OCI-LY3 (cell line): ENCODE measurements around the gene ZNF143.

Source experiments
- H2AFZ ChIP-seq: fragments of 200-600, 300-600 bp; shearing (Covaris generic); 2 replicates; pipeline ENCODE4 v1.6.0; 2014; ENCODE audit warnings: antibody characterized with exemption, low read depth, low read length
- H3K27ac ChIP-seq: fragments of 200-600, 300-600 bp; sonication (generic); 2 replicates; pipeline ENCODE4 v1.5.1; 2014; ENCODE audit warnings: mild to moderate bottlenecking, low read length, moderate library complexity, mixed read lengths
- H3K27me3 ChIP-seq: fragments of 200-600, 300-600 bp; sonication (generic); 2 replicates; pipeline ENCODE4 v1.6.1; 2014; ENCODE audit warnings: low read depth, low read length, mixed read lengths
- H3K36me3 ChIP-seq: fragments of 200-600, 300-600 bp; sonication (generic); replicated peaks from 2 replicates; pipeline ENCODE3; 2014; ENCODE audit warnings: low read depth, low read length, mixed read lengths
- H3K4me1 ChIP-seq: fragments of 300-600, 200-600 bp; sonication (generic); 2 replicates; pipeline ENCODE4 v1.6.1; 2014; ENCODE audit warnings: low read length, mixed read lengths
- H3K4me2 ChIP-seq: fragments of 200-600, 300-600 bp; sonication (generic); 2 replicates; pipeline ENCODE4 v1.6.1; 2014; ENCODE audit warnings: low read length, mixed read lengths
- H3K4me3 ChIP-seq: fragments of 300-600, 200-600 bp; sonication (generic); 2 replicates; pipeline ENCODE4 v1.5.1; 2014; ENCODE audit warnings: antibody characterized with exemption, mild to moderate bottlenecking, low read length, moderate library complexity
- H3K79me2 ChIP-seq: fragments of 300-600, 200-600 bp; shearing (Covaris generic); 2 replicates; pipeline ENCODE4 v1.6.1; 2014; ENCODE audit warnings: mild to moderate bottlenecking, low read length, mixed read lengths
- H3K9ac ChIP-seq: fragments of 300-600, 200-600 bp; shearing (Covaris generic); 2 replicates; pipeline ENCODE4 v1.6.0; 2014; ENCODE audit warnings: mild to moderate bottlenecking, low read length, moderate library complexity
- H3K9me3 ChIP-seq: fragments of 200-600, 300-600 bp; shearing (Covaris generic); 2 replicates; pipeline ENCODE4 v1.6.1; 2014; ENCODE audit warnings: low read length, mixed read lengths; ENCODE audit not compliant: insufficient read depth
- H4K20me1 ChIP-seq: fragments of 200-600, 300-600 bp; sonication (generic); 2 replicates; pipeline ENCODE4 v1.6.1; 2016; ENCODE audit warnings: low read length, mixed read lengths; ENCODE audit not compliant: insufficient read depth
- CTCF ChIP-seq: fragments of 200-600, 300-600 bp; sonication (generic); IDR thresholded peaks from 2 replicates; pipeline ENCODE4 v1.5.1; 2014; ENCODE audit warnings: antibody characterized with exemption, low read length, low read depth
- EZH2phosphoT487 ChIP-seq: fragments of 200-600 bp; shearing (Covaris generic); IDR thresholded peaks from 2 replicates; pipeline ENCODE4 v1.6.1; 2018; ENCODE audit warnings: antibody characterized with exemption, mixed run types, low read depth

The ZNF143 gene

DNA sequence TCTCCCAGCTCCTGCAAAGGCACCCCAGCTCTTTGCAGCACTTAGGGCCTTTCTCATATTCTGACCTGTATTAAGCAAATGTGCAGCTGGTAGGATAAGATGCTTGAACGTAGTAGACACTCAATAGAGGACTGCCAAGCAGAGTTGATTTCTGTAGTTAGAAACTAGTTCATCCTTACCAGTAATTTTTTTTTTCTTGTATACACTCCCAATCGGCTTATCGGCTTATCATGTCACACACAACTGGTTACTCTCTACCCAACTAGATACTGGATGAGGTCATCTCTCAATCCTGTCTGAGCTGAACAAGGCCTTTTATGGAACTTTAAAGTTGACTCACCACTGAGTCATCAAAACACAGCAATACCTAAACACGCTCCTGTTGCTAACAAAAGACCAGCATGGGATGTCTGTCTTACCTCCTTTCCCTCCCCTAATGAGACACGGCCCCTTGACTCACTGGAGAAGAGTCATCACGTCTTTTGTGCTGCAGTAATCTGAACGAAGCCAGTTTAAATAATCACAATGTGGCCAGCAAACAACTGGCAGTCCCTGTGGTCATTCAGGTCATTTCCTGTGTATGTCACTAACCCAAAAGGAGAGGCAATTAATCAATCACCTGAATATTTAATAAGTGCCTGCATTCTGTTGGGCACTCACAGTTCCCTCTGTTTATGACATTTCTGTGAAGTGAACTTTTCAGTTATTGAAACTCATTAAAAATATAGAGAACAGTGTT, 105.2 kb downstream of the ZNF143 start:
- Histone ChIP-seq H3K27me3 (no peaks in the 10 kb centered on the region), H4K20me1 (no peaks in the 10 kb centered on the region), H2AFZ (peak overlapping the region; percentile 87), H3K4me2 (peak overlapping the region; percentile 71), H3K9ac (peak overlapping the region; percentile 40), H3K27ac (peak overlapping the region; percentile 58), H3K4me3 (peak overlapping the region; percentile 53), H3K4me1 (peaks cover 48% of the 10 kb centered on the region), H3K36me3 (no peaks in the 10 kb centered on the region), H3K9me3 (peaks cover 4% of the 10 kb centered on the region; the same call in 1 of the 2 replicates), H3K79me2 (no peaks in the 10 kb centered on the region)
- TF ChIP-seq EZH2phosphoT487, result no peak
- TF ChIP-seq CTCF, result no peak

GRCh38 chr11:9566561-9567063, 105.8 kb downstream of the ZNF143 start:
- peak overlapping the region; percentile 71 for H3K4me2 ChIP-seq
- H4K20me1 ChIP-seq, result no peaks in the 10 kb centered on the region
- no peak for TF ChIP-seq EZH2phosphoT487
- TF ChIP-seq CTCF, result no peak
- H3K4me1 ChIP-seq, result peaks cover 54% of the 10 kb centered on the region
- H3K9ac ChIP-seq, result peak overlapping the region; percentile 40
- H2AFZ ChIP-seq, result peak overlapping the region; percentile 87; the same call in 1 of the 2 replicates
- H3K79me2 ChIP-seq, result no peaks in the 10 kb centered on the region
- peak overlapping the region; percentile 53; the same call in 1 of the 2 replicates for H3K4me3 ChIP-seq
- peak overlapping the region; percentile 58 for H3K27ac ChIP-seq
- no peaks in the 10 kb centered on the region for H3K9me3 ChIP-seq
- no peaks in the 10 kb centered on the region for H3K36me3 ChIP-seq
- no peaks in the 10 kb centered on the region for H3K27me3 ChIP-seq

- Histone ChIP-seq H3K9ac (no peak overlapping the region), H4K20me1 (no peaks in the 10 kb centered on the region), H3K27me3 (no peaks in the 10 kb centered on the region), H3K4me3 (no peak overlapping the region), H3K27ac (no peak overlapping the region), H3K9me3 (no peaks in the 10 kb centered on the region), H2AFZ (no peak overlapping the region), H3K79me2 (no peaks in the 10 kb centered on the region), H3K36me3 (no peaks in the 10 kb centered on the region), H3K4me2 (no peak overlapping the region), H3K4me1 (peaks cover 62% of the 10 kb centered on the region)
- TF ChIP-seq CTCF, result no peak
- no peak for TF ChIP-seq EZH2phosphoT487
Measured at GRCh38 chr11:9567401-9567800, 106.6 kb downstream of the ZNF143 start.

- Histone ChIP-seq H3K36me3 (no peaks in the 10 kb centered on the region), H3K4me3 (no peak overlapping the region), H3K9me3 (no peaks in the 10 kb centered on the region), H3K4me1 (peaks cover 62% of the 10 kb centered on the region), H4K20me1 (no peaks in the 10 kb centered on the region), H2AFZ (no peak overlapping the region), H3K9ac (no peak overlapping the region), H3K79me2 (0 out of 2 replicates have a peak, but pooled peaks cover 6% of the 10 kb centered on the region), H3K27me3 (no peaks in the 10 kb centered on the region), H3K4me2 (peak overlapping the region; percentile 63), H3K27ac (no peak overlapping the region)
- TF ChIP-seq CTCF, result no peak
- no peak for TF ChIP-seq EZH2phosphoT487
Measured at GRCh38 chr11:9568161-9568853, 107.5 kb downstream of the ZNF143 start.
